Mucosa of stomach (tissue), 1 donor: ENCODE data around the gene LENG9.

Experiments used
- H3K27me3 ChIP-seq: one replicate; pipeline ENCODE4 v1.7.0; 2013; ENCODE audit warnings: mild to moderate bottlenecking, low read length; ENCODE audit not compliant: control insufficient read depth, insufficient read depth
- H3K36me3 ChIP-seq: one replicate; pipeline ENCODE4 v1.7.0; 2013; ENCODE audit warnings: low read length; ENCODE audit not compliant: control insufficient read depth, insufficient read depth
- H3K4me1 ChIP-seq: one replicate; pipeline ENCODE4 v1.7.0; 2013; ENCODE audit warnings: mild to moderate bottlenecking, low read length; ENCODE audit not compliant: control insufficient read depth, insufficient read depth
- H3K4me3 ChIP-seq: one replicate; pipeline ENCODE4 v1.7.0; 2013; ENCODE audit warnings: low read length
- H3K9ac ChIP-seq: one replicate; pipeline ENCODE4 v1.7.0; 2013; ENCODE audit warnings: mild to moderate bottlenecking, low read length, moderate library complexity
- H3K9me3 ChIP-seq: one replicate; pipeline ENCODE4 v1.7.0; 2013; ENCODE audit warnings: mild to moderate bottlenecking, low read length, moderate library complexity; ENCODE audit not compliant: control insufficient read depth
- donor health status: Pancreatic carcinoma.

Gene LENG9

GRCh38 chr19:54462655-54463530 lies 685 bp downstream of the LENG9 start:
- Histone ChIP-seq H3K4me1 (peaks cover 51% of the 10 kb centered on the region), H3K9ac (peak overlapping the region; percentile 81), H3K9me3 (no peaks in the 10 kb centered on the region), H3K36me3 (peaks cover 14% of the 10 kb centered on the region), H3K27me3 (no peaks in the 10 kb centered on the region), H3K4me3 (peak overlapping the region; percentile 29)

- Histone ChIP-seq H3K9ac (peak overlapping the region; percentile 81), H3K27me3 (no peaks in the 10 kb centered on the region), H3K4me1 (peaks cover 46% of the 10 kb centered on the region), H3K4me3 (peak overlapping the region; percentile 29), H3K9me3 (no peaks in the 10 kb centered on the region), H3K36me3 (peaks cover 21% of the 10 kb centered on the region)
Observed at GRCh38 chr19:54462047-54462654, 1.4 kb downstream of the LENG9 start.

GRCh38 chr19:54461613-54462012 lies 2.0 kb downstream of the LENG9 start:
- Histone ChIP-seq H3K4me3 (peak overlapping the region; percentile 29), H3K9ac (peak overlapping the region; percentile 81), H3K27me3 (no peaks in the 10 kb centered on the region), H3K4me1 (peaks cover 45% of the 10 kb centered on the region), H3K9me3 (no peaks in the 10 kb centered on the region), H3K36me3 (peaks cover 25% of the 10 kb centered on the region)

- H3K4me3 ChIP-seq: no peak overlapping the region
Observed at GRCh38 chr19:54461210-54461609, 2.4 kb downstream of the LENG9 start.

GRCh38 chr19:54460230-54461005 lies 3.2 kb downstream of the LENG9 start:
- Histone ChIP-seq H3K36me3 (peaks cover 25% of the 10 kb centered on the region), H3K4me1 (peaks cover 38% of the 10 kb centered on the region)

More at GRCh38 chr19:54461210-54461609, 2.4 kb downstream of the LENG9 start:
- peaks cover 25% of the 10 kb centered on the region for H3K36me3 ChIP-seq
- H3K9me3 ChIP-seq: no peaks in the 10 kb centered on the region
- H3K27me3 ChIP-seq: no peaks in the 10 kb centered on the region
- peaks cover 45% of the 10 kb centered on the region for H3K4me1 ChIP-seq
- peak overlapping the region; percentile 39 for H3K9ac ChIP-seq

GRCh38 chr19:54459282-54460229 lies 4.0 kb downstream of the LENG9 start:
- Histone ChIP-seq H3K9ac (peak overlapping the region; percentile 47), H3K4me1 (peaks cover 34% of the 10 kb centered on the region), H3K36me3 (peaks cover 32% of the 10 kb centered on the region), H3K27me3 (no peaks in the 10 kb centered on the region), H3K9me3 (no peaks in the 10 kb centered on the region), H3K4me3 (no peak overlapping the region)

More at GRCh38 chr19:54460230-54461005, 3.2 kb downstream of the LENG9 start:
- peak overlapping the region; percentile 47 for H3K9ac ChIP-seq
- H3K4me3 ChIP-seq: no peak overlapping the region
- no peaks in the 10 kb centered on the region for H3K27me3 ChIP-seq
- H3K9me3 ChIP-seq: no peaks in the 10 kb centered on the region

- Histone ChIP-seq H3K27me3 (no peaks in the 10 kb centered on the region), H3K9ac (no peak overlapping the region), H3K4me3 (no peak overlapping the region), H3K9me3 (no peaks in the 10 kb centered on the region), H3K36me3 (peaks cover 40% of the 10 kb centered on the region), H3K4me1 (peaks cover 30% of the 10 kb centered on the region)
Observed at GRCh38 chr19:54458648-54459281, 4.8 kb downstream of the LENG9 start.

- no peaks in the 10 kb centered on the region for H3K27me3 ChIP-seq
- H3K4me3 ChIP-seq: no peak overlapping the region
- no peak overlapping the region for H3K9ac ChIP-seq
- peaks cover 31% of the 10 kb centered on the region for H3K4me1 ChIP-seq
- no peaks in the 10 kb centered on the region for H3K9me3 ChIP-seq
- H3K36me3 ChIP-seq: peaks cover 47% of the 10 kb centered on the region
Observed at GRCh38 chr19:54457773-54458647, 5.6 kb downstream of the LENG9 start.

- no peak overlapping the region for H3K4me3 ChIP-seq
- no peak overlapping the region for H3K9ac ChIP-seq
- peaks cover 59% of the 10 kb centered on the region for H3K36me3 ChIP-seq
- H3K9me3 ChIP-seq: no peaks in the 10 kb centered on the region
- no peaks in the 10 kb centered on the region for H3K27me3 ChIP-seq
- H3K4me1 ChIP-seq: peaks cover 33% of the 10 kb centered on the region
Observed at GRCh38 chr19:54456423-54457373, 6.9 kb downstream of the LENG9 start.
